Measurements from ENCODE around the gene FAM3B. TPM values are rescaled to one million over a fixed set of nuclear protein-coding genes. Genes with fewer than 3 reads are reported as not detected.

The FAM3B gene
- not detected in 2 replicates for total RNA-seq

GRCh38 chr21:41316200-41317062 lies at the start of gene FAM3B:
TSS of gene FAM3B (plus strand) at chr21:41316801. CDS start at chr21:41316880, 79 bp downstream.

GRCh38 chr21:41361786-41362604 lies 45.4 kb downstream of the FAM3B start, which contains the start of gene MX2:
TSS of gene MX2 (plus strand) at chr21:41362027. CDS start at chr21:41376907, 14,880 bp downstream.

Other genes with a start within 250 kb of the FAM3B start
- 21.6 and 22.0 TPM in 2 replicates for gene BACE2, start 148.6 kb upstream of the FAM3B start, total RNA-seq
- gene MX2, start 45.2 kb downstream of the FAM3B start, total RNA-seq = 0.39 and 0.43 TPM in 2 replicates
- 2.4 TPM in 2 replicates for gene MX1, start 109.4 kb downstream of the FAM3B start, total RNA-seq
- not detected in 2 replicates for gene TMPRSS2, start 191.4 kb downstream of the FAM3B start, total RNA-seq

Data from placental epithelial cell (primary cell).